Epithelial cell of esophagus (primary cell): ENCODE data around the gene MATN1.

Source experiments
- DNase-seq: peaks from one replicate; pipeline ENCODE4 v3.0.0; 2010; ENCODE audit warnings: low read depth
- H3K4me3 ChIP-seq: 2 replicates; pipeline ENCODE4 v1.5.1; 2011; ENCODE audit warnings: mild to moderate bottlenecking, low read length, control low read depth
- TF ChIP-seq, protein P1 (sequence below): IDR thresholded peaks from 2 replicates; pipeline ENCODE4 v1.5.1; 2011; ENCODE audit warnings: low read depth, mild to moderate bottlenecking, low read length, control low read depth, inconsistent platforms; ENCODE audit not compliant: insufficient read depth; ENCODE audit errors: missing control alignments

The MATN1 gene

GRCh38 chr1:30683699-30684098 lies 39.7 kb downstream of the MATN1 start:
- TF ChIP-seq, protein P1, sequence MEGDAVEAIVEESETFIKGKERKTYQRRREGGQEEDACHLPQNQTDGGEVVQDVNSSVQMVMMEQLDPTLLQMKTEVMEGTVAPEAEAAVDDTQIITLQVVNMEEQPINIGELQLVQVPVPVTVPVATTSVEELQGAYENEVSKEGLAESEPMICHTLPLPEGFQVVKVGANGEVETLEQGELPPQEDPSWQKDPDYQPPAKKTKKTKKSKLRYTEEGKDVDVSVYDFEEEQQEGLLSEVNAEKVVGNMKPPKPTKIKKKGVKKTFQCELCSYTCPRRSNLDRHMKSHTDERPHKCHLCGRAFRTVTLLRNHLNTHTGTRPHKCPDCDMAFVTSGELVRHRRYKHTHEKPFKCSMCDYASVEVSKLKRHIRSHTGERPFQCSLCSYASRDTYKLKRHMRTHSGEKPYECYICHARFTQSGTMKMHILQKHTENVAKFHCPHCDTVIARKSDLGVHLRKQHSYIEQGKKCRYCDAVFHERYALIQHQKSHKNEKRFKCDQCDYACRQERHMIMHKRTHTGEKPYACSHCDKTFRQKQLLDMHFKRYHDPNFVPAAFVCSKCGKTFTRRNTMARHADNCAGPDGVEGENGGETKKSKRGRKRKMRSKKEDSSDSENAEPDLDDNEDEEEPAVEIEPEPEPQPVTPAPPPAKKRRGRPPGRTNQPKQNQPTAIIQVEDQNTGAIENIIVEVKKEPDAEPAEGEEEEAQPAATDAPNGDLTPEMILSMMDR: no peak
- DNase-seq: no peak
- H3K4me3 ChIP-seq: no peak overlapping the region

- no peak for DNase-seq
- H3K4me3 ChIP-seq: no peak overlapping the region
- TF ChIP-seq, protein P1: no peak
Measured at GRCh38 chr1:30682396-30683275, 40.7 kb downstream of the MATN1 start.

- TF ChIP-seq, protein P1: no peak
- no peak overlapping the region for H3K4me3 ChIP-seq
- no peak for DNase-seq
Measured at GRCh38 chr1:30681782-30682181, 41.6 kb downstream of the MATN1 start.

DNA sequence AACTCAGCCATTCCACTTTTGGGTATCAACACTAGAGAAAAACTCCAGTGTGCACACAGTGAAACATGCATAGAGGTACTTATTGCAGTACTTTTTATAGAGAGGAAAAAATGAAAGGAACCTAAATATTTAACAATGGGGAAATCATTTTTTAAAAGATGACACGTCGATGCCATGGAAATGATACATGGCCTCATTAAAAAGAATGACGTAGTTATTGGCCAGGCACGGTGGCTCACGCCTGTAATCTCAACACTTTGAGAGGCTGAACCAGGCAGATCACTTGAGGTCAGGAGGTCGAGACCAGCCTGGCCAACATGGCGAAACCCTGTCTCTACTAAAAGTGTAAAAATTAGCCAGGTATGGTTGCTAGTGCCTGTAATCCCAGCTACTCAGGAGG lies 42.5 kb downstream of the MATN1 start:
- no peak for DNase-seq
- TF ChIP-seq, protein P1: no peak

GRCh38 chr1:30680429-30680828 lies 43.0 kb downstream of the MATN1 start:
- DNase-seq: no peak
- H3K4me3 ChIP-seq: no peak overlapping the region
- TF ChIP-seq, protein P1: no peak

More for the DNA sequence above, 42.5 kb downstream of the MATN1 start:
- no peak overlapping the region for H3K4me3 ChIP-seq

- DNase-seq: no peak
- TF ChIP-seq, protein P1: no peak
- H3K4me3 ChIP-seq: no peak overlapping the region
Measured at GRCh38 chr1:30679976-30680305, 43.4 kb downstream of the MATN1 start.
